ENCODE measurements around the gene NEMP1.
"Not testable (repeated sequence)": the region's sequence is repeated elsewhere in the genome, so short reads cannot be mapped to it uniquely, and the experiment has no call there.

The NEMP1 gene

GRCh38 chr12:57027011-57027804 is 51.4 kb downstream of the NEMP1 start:
- no peak for DNase-seq

GRCh38 chr12:57025196-57025595 is 53.4 kb downstream of the NEMP1 start:
- DNase-seq: no peak

- DNase-seq: not testable (repeated sequence)
Measured at GRCh38 chr12:57022324-57022723, 56.3 kb downstream of the NEMP1 start.

GRCh38 chr12:57019983-57020719 is 58.4 kb downstream of the NEMP1 start:
- no peak for DNase-seq

GRCh38 chr12:57018906-57019305 is 59.7 kb downstream of the NEMP1 start:
- no peak for DNase-seq

GRCh38 chr12:57018353-57018752 is 60.2 kb downstream of the NEMP1 start:
- not testable (repeated sequence) for DNase-seq

- no peak for DNase-seq
Measured at GRCh38 chr12:57016348-57016747, 62.2 kb downstream of the NEMP1 start, which contains the start of gene TAC3. TSS of gene TAC3 (minus strand) at chr12:57016529. CDS start at chr12:57015797, 732 bp downstream.

GRCh38 chr12:57012600-57013465 is 65.8 kb downstream of the NEMP1 start:
- no peak for DNase-seq

GRCh38 chr12:57011438-57012424 is 66.9 kb downstream of the NEMP1 start:
- DNase-seq: no peak

- no peak for DNase-seq
Measured at GRCh38 chr12:57010627-57011247, 67.9 kb downstream of the NEMP1 start.

GRCh38 chr12:57009949-57010626 is 68.5 kb downstream of the NEMP1 start:
- DNase-seq: no peak

GRCh38 chr12:57008178-57008577 is 70.4 kb downstream of the NEMP1 start:
- peak; percentile 67 to 77 for DNase-seq

GRCh38 chr12:57006809-57007475 is 71.6 kb downstream of the NEMP1 start:
- no peak for DNase-seq

- peak; percentile 29 to 76 for DNase-seq
Measured at GRCh38 chr12:57005980-57006808, 72.4 kb downstream of the NEMP1 start, which contains the start of gene ZBTB39. TSS of gene ZBTB39 (minus strand) at chr12:57006546. CDS start at chr12:57004917, 1,629 bp downstream.
